Activated T-helper 9 cell treated with anti-CD3 and anti-CD28 coated beads, Interleukin-2, amount 50 U/mL, for 16 hours (primary cell): Measurements from ENCODE around the gene YDJC.
A peak's percentile ranks its signal among the peaks of the same experiment; 100 is the strongest.
"Not testable (repeated sequence)": the region's sequence is repeated elsewhere in the genome, so short reads cannot be mapped to it uniquely, and the experiment has no call there.

ENCODE experiments used
- DNase-seq: peaks from one replicate; pipeline ENCODE4 v3.0.0-alpha.2; 2020; ENCODE audit warnings: low read depth

YDJC gene

GRCh38 chr22:21651521-21652009 lies 21.7 kb upstream of the YDJC start:
- no peak for DNase-seq

- no peak for DNase-seq
These were observed 21.1 kb upstream of the YDJC start for GRCh38 chr22:21650823-21651520.

GRCh38 chr22:21650280-21650679 lies 20.5 kb upstream of the YDJC start:
- no peak for DNase-seq

GRCh38 chr22:21646608-21647590 lies 17.1 kb upstream of the YDJC start:
- DNase-seq = peak; percentile 66

GRCh38 chr22:21645513-21645912 lies 15.7 kb upstream of the YDJC start:
- DNase-seq = not testable (repeated sequence)

DNA sequence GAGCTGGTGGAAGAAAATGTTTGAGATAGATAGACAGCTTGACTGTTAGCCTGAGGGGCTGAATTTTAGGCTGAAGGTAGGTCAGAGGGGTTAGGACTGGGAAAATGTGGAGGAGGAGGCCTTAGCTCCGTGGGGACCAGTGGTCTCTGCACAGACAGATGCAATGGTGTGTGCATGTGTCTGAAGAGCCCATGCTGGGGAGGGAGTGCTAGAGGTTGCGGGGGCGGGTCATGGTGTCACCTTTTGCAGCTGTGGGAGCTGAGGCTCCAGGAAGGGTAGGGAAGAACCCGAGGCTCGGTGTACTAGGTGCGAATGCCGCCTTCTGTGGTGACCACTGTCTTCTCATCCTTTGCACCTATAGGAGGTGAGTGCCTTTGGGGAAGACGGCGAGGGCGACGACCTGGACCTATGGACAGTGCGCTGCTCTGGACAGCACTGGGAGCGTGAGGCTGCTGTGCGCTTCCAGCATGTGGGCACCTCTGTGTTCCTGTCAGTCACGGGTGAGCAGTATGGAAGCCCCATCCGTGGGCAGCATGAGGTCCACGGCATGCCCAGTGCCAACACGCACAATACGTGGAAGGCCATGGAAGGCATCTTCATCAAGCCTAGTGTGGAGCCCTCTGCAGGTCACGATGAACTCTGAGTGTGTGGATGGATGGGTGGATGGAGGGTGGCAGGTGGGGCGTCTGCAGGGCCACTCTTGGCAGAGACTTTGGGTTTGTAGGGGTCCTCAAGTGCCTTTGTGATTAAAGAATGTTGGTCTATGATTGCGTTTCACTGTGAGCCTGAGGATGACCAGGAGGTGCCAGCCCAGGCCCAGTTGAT lies 13.9 kb upstream of the YDJC start:
- DNase-seq = no peak

DNA sequence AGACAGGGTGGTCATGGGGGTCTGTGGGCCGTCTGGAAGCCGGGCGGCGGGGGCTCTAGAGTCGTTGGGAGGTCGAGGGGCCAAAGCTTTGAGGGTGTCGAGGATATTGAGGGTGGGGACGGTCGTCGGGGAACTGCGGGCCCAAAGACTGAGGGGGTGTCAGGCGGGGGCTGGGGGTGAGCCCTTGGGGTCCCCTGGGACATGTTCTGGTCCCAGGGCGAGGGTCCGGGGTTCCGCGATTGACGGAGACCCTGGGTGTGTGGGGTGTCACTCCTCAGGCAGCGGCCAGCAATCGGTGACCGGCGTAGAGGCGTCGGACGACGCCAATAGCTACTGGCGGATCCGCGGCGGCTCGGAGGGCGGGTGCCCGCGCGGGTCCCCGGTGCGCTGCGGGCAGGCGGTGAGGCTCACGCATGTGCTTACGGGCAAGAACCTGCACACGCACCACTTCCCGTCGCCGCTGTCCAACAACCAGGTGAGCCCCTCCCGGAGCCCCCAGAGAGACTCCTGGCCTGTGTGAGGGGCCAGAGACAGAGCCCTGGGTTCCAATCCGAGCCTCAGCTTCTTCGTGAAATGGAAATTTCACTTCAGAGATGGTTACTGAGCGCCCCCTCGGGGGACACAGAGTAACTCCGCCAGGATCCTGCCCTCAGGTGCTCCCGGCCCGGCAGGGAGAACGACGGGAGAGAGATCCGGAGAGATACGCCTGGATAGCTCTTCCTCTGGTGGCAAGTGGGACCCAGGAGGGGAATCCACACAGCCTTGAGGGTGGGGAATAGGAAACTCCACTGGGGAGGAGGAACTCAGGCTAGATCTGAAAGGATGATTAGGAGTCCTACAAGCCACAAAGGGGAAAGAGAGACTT lies 13.0 kb upstream of the YDJC start:
- peak; percentile 46 for DNase-seq

DNA sequence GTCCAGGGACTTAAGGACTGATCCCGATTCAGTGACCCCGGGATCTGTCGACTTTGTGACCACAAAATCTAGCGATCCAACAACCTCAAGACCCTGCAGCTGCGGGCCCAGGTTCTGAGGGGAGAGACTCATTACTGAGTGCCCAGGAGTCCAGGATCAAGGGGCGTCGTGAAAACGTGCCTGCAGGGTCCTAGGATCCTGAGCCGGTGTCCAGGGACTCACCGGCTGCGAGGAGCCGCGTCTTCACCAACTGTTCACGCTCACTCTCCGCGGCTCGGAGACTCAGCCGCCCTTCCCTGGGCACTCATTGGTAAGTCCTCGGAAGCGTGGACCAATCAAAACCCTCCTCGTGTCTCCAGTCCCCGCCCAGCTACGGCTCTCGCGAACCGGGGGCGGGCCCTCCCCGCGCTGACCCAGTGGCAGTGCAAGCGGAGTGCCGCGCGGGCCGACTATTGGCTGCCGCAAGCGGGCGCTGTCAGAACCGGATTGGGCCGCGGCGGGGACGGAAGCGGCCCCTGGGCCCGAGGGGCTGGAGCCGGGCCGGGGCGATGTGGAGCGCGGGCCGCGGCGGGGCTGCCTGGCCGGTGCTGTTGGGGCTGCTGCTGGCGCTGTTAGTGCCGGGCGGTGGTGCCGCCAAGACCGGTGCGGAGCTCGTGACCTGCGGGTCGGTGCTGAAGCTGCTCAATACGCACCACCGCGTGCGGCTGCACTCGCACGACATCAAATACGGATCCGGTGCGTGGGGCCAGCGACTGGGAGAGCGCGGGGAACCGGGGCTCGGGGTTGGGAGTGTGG lies 12.2 kb upstream of the YDJC start, which contains the start of gene SDF2L1:
Gene SDF2L1, plus strand, starts transcription at position 514 of the 795 bp plus-strand sequence. Its CDS starts 35 bp downstream, at position 549.
- DNase-seq = peak; percentile 98

GRCh38 chr22:21641417-21641788 lies 11.6 kb upstream of the YDJC start:
- DNase-seq = no peak

DNA sequence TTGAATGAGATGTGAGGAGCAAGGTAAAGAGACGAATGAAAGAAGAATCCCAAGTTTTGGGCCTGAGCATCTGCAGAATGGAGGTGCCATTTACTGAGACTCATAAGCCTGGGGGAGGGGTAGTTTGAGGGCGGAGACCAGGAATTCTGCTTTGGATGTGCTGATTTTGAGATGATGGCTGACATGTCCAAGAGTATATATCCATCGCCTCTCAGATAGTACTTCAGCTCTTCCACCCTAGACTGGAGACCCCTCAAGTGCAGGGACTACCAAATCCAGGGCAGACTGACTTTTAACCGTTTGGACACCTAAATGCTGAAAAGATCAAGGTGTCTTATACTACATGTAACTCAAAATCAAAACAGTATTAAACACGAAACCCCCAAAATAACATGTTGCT lies 11.0 kb upstream of the YDJC start:
- no peak for DNase-seq

- no peak for DNase-seq
These were observed 9.5 kb upstream of the YDJC start for GRCh38 chr22:21639359-21639758.

DNA sequence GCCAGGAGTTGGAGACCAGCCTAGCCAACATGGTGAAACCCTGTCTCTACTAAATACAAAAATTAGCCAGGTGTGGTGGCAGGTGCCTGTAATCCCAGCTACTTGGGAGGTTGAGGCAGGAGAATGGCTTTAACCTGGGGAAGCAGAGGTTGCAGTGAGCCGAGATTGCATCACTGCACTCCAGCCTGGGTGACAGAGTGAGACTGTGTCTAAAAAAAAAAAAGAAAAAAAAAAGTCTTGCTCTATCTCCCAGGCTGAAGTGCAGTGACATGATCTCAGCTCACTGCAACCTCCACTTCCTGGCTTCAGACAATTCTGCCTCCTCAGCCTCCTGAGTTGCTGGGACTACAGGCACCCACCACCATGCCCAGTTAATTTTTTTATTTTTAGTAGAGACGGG lies 7.6 kb upstream of the YDJC start:
- DNase-seq = not testable (repeated sequence)

DNA sequence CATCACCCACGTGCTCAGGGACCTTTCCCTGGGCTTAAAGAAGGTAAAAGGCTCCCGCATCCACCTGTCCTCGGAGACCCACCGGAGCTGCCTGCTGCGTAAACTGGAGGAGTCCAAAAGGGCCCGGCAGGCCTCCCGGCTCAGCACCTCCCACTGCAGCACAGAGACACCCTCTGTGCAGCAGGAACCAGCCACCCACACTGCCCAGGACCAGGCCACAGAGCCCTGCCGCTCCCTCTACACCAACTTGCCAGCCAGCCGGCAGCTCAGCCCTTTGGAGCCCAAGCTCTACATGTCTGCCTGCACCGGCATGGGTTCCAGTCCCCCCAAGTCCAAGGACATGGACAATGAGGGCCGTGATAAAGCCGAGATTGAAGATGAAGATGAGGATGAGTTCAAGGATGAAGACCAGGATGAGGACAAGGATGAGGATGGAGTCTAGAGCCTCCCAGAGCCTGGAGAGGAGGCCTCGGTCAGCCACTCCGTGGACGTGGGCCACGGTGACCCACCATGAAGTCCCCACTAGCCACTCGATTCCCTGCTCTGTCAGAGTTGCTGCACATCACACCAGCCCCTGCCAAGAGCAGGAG lies 6.9 kb upstream of the YDJC start:
- DNase-seq = no peak

DNA sequence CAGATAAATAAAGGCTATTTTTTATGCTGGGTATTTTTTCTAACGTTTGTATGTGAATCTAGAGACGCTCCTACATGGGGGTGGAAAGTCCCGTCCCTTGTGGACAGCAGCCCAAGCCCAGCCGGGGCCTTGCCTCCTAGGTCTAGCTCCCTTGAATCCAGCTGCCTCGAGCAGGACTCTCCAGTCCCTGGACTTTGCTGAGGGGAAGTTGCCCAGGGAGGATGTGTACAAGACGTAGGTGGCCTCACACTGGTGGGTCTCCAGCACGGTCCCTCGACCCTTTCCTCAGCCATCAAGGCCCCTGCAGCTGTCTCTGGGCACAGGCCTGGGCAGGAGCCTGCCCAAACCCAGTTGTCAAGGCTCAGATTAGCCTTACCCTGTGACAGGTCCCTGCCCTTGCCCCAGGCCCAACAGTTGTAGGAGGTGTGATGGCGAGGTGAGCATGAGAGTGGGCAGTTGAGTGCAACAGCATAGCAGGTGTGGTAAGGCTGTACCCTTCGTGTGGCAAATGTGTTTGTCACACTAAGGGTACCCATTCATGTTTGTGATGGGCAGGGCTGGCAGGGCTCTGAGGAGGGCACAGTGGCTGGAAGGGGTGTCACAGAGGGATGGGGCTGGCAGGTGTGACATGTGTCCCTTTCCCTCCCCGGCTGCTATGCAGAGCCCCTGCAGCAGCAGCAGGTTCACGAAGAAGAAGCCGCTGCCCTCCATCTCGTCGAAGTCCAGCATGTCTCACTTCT lies 6.1 kb upstream of the YDJC start:
- no peak for DNase-seq

- no peak for DNase-seq
These were observed 5.0 kb upstream of the YDJC start for GRCh38 chr22:21634844-21635243.

DNA sequence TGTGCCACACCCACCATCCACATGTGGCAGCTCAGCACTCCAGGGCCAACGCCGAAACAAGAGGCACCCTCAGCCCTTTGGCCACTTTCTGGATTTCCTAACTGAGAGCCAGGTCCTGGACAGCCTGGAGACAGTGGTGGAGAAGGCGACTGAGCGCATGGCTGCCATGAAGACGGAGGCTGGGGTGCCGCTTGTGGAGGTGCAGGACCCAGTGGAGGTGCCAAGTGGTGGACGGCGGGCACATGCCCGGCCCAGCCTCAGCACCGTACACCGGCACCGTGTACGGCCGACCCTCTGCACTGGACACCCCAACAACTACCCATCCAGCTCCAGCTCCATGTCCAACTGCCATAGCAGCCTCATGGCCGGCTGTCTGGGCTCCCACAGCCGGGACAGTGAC lies 4.3 kb upstream of the YDJC start:
- DNase-seq = no peak

DNA sequence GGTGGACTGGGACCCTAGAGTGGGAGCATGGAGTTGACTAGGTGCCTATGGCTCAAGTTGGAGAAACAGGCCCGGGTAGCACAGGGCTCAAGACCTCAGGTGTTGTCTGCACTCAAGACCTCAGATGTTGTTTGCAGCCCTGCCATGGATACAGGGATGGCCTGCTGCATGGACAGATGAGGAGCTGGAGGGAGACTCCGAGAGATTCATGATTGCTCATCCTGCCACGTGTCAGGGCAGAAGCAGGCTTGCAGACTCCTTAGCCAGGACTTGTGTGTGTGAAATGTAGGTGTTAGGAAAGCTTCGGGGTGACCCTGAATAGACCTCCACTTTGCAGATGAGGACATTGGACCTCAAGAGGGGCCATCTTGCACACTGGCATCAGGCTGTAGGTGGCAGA lies 3.7 kb upstream of the YDJC start:
- DNase-seq = no peak

GRCh38 chr22:21632931-21633330 lies 3.1 kb upstream of the YDJC start:
- no peak for DNase-seq

DNA sequence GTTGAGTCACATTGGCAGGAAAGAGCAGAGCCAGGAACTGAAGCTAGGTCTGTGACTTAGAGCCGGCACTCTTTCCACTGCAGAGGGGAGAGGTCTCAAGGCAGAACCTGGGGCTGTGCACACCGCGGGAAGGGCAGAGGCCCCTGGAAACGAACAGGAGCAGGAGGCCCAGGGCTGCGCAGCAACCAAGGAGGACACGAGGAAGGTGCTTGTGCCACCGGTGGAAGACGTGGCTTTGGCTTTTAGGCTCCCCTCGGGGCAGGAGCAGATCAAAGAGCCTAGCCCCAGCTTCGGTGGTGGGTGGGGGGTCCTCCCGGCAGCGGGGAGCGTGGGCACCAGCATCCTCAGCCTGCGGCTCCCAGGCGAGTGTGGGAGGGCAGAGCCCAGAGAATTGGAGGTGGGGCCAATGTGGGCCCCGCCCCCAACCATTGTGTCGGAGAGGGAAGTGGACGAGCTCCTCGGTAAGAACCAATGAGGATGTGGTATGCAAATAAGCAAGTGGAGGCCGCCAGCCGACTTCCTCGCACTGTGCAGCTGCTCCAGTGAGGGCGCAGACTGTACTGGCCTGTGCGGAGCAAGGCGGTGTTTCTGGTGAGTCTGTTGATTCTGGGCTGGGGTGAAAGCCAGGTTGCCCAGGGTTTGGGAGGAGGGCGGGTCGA lies 2.5 kb upstream of the YDJC start, which contains the start of gene CCDC116:
Gene CCDC116, plus strand, starts transcription at position 524 of the 659 bp plus-strand sequence. CDS start 422 bp downstream, outside the sequence.
- DNase-seq = peak; percentile 65
